Liver (tissue), 9 donors: ENCODE data around the gene PANX1. TPM values are rescaled to one million over a fixed set of nuclear protein-coding genes. Genes with fewer than 3 reads are reported as not detected.

Experiments
- DNase-seq: peaks from one replicate; pipeline ENCODE4 v3.0.0-alpha.2; 2017; ENCODE audit warnings: low spot score
- H3K27ac ChIP-seq, 2 donors: one replicate each; pipeline ENCODE4 v1.7.0; 2013; ENCODE audit warnings: inconsistent platforms in 2 of 2, low read length in 2 of 2, control low read depth in 1 of 2, low read depth in 1 of 2, mild to moderate bottlenecking in 1 of 2
- H3K27me3 ChIP-seq, 4 donors: one replicate each; pipeline versions ENCODE4 v1.6.1 to v1.7.0; 2013; ENCODE audit warnings: low read length in 3 of 4, inconsistent platforms in 1 of 4, mild to moderate bottlenecking in 1 of 4, moderate library complexity in 1 of 4; ENCODE audit not compliant: control insufficient read depth in 4 of 4, insufficient read depth in 4 of 4
- H3K36me3 ChIP-seq, 4 donors: one replicate each; pipeline versions ENCODE4 v1.6.1 to v1.7.0; 2013; ENCODE audit warnings: low read length in 3 of 4, mild to moderate bottlenecking in 3 of 4, low read depth in 1 of 4, moderate library complexity in 1 of 4; ENCODE audit not compliant: control insufficient read depth in 4 of 4, insufficient read depth in 3 of 4
- H3K4me1 ChIP-seq, 4 donors: one replicate each; pipeline versions ENCODE4 v1.6.1 to v1.7.0; 2013; ENCODE audit warnings: low read length in 3 of 4, mild to moderate bottlenecking in 3 of 4, moderate library complexity in 1 of 4; ENCODE audit not compliant: control insufficient read depth in 4 of 4, insufficient read depth in 4 of 4
- H3K4me3 ChIP-seq, 3 donors: one replicate each; pipeline versions ENCODE4 v1.6.1 to v1.7.0; 2013; ENCODE audit warnings: low read length in 3 of 3, control low read depth in 1 of 3, low read depth in 1 of 3, mild to moderate bottlenecking in 1 of 3
- H3K9ac ChIP-seq, 2 donors: one replicate each; pipeline ENCODE4 v1.7.0; 2013; ENCODE audit warnings: low read length in 2 of 2, mild to moderate bottlenecking in 2 of 2, moderate library complexity in 2 of 2, control low read depth in 1 of 2, low read depth in 1 of 2
- H3K9me3 ChIP-seq, 4 donors: one replicate each; pipeline versions ENCODE4 v1.6.1 to v1.7.0; 2013; ENCODE audit warnings: low read length in 3 of 4; ENCODE audit not compliant: control insufficient read depth in 4 of 4
- ATF3 ChIP-seq: IDR thresholded peaks from 2 replicates; pipeline ENCODE4 v1.6.1; 2016; ENCODE audit warnings: antibody characterized with exemption
- EGR1 ChIP-seq, 2 donors: IDR thresholded peaks; 2 replicates each; pipeline ENCODE4 v1.6.1; 2016 to 2018; ENCODE audit warnings: antibody characterized with exemption in 2 of 2, low read depth in 2 of 2
- FOXA1 ChIP-seq: IDR thresholded peaks from 2 replicates; pipeline ENCODE4 v1.6.1; 2016; ENCODE audit warnings: antibody characterized with exemption
- FOXA2 ChIP-seq: IDR thresholded peaks from 2 replicates; pipeline ENCODE4 v1.6.1; 2016; ENCODE audit warnings: antibody characterized with exemption
- GABPA ChIP-seq, 2 donors: IDR thresholded peaks in 1 of 2; conservative IDR thresholded peaks in 1 of 2; 2 replicates each; pipeline ENCODE4 v1.6.1; 2016; ENCODE audit warnings: antibody characterized with exemption in 2 of 2, mild to moderate bottlenecking in 1 of 2, moderate library complexity in 1 of 2
- HNF4A ChIP-seq, 2 donors: conservative IDR thresholded peaks; 2 replicates each; pipeline ENCODE4 v1.6.1; 2016; ENCODE audit warnings: antibody characterized with exemption in 2 of 2, mild to moderate bottlenecking in 2 of 2
- HNF4G ChIP-seq: IDR thresholded peaks from 2 replicates; pipeline ENCODE4 v1.6.1; 2016; ENCODE audit warnings: antibody characterized with exemption
- JUND ChIP-seq, 2 donors: IDR thresholded peaks; 2 replicates each; pipeline ENCODE4 v1.6.1; 2016; ENCODE audit warnings: antibody characterized with exemption in 2 of 2
- MAX ChIP-seq: IDR thresholded peaks from 2 replicates; pipeline ENCODE4 v1.6.1; 2016; ENCODE audit warnings: antibody characterized with exemption
- NR2F2 ChIP-seq: IDR thresholded peaks from 2 replicates; pipeline ENCODE4 v1.6.1; 2016; ENCODE audit warnings: antibody characterized with exemption
- RAD21 ChIP-seq, 2 donors: IDR thresholded peaks; 2 replicates each; pipeline ENCODE4 v1.6.1; 2016; ENCODE audit warnings: antibody characterized with exemption in 2 of 2, mild to moderate bottlenecking in 2 of 2
- REST ChIP-seq: IDR thresholded peaks from 2 replicates; pipeline ENCODE4 v1.6.1; 2016; ENCODE audit warnings: antibody characterized with exemption, mild to moderate bottlenecking
- RXRA ChIP-seq, 2 donors: IDR thresholded peaks; 2 replicates each; pipeline ENCODE4 v1.6.1; 2017 to 2018; ENCODE audit warnings: antibody characterized with exemption in 2 of 2, mild to moderate bottlenecking in 1 of 2
- SP1 ChIP-seq: IDR thresholded peaks from 2 replicates; pipeline ENCODE4 v1.6.1; 2018; ENCODE audit warnings: antibody characterized with exemption, mild to moderate bottlenecking
- TAF1 ChIP-seq: conservative IDR thresholded peaks from 2 replicates; pipeline ENCODE4 v1.6.1; 2016; ENCODE audit warnings: antibody characterized with exemption, mild to moderate bottlenecking
- WGBS: extraction: QIAGEN DNeasy Blood & Tissue Kit; methylation state at CpG from one replicate; pipeline ENCODE4 v1.1.7; 2013; 5-methylcytosine and 5-hydroxymethylcytosine counted together
- polyA plus RNA-seq, 2 donors: library from polyadenylated mRNA; stranded (reverse) in 1 of 2; unstranded in 1 of 2; fragments of 200-250 nt in 1 of 2; fragments of >200 nt in 1 of 2; fragmentation: Nextera tagmentation in 1 of 2; extraction: Ambion mirVana in 1 of 2; gene quantifications; one replicate each; pipeline versions ENCODE4 v1.2.1 to v1.2.3, GENCODE V29; 2013 to 2015
- total RNA-seq, 2 donors: library from RNA; depleted of rRNA; stranded (reverse); fragments of >200 nt; gene quantifications; one replicate each; pipeline ENCODE4 v1.2.3, GENCODE V29; 2014
- donor health status: healthy.
- donor health status: healthy.
- donor health status: healthy.
- donor health status: healthy.
- donor health status: healthy.

Gene PANX1
- total and polyA plus RNA-seq, 4 donors: 6.4 to 14.1 (median 8.4) TPM

- Histone ChIP-seq H3K9me3 (no peaks in the 10 kb centered on the region), H3K4me1 (peaks cover 4 to 43% (median 19%) of the 10 kb centered on the region in 4 donors), H3K27ac (peak overlapping the region; percentile 77 to 82), H3K36me3 (no peaks in the 10 kb centered on the region), H3K27me3 (no peaks in the 10 kb centered on the region), H3K4me3 (no peak overlapping the region), H3K9ac (no peak overlapping the region)
- no peak for TF ChIP-seq TAF1
- no peak for TF ChIP-seq GABPA (IDR thresholded peaks at IDR 0.05 in 1 of 2, conservative IDR thresholded peaks at IDR 0.05 in 1 of 2)
- no peak for TF ChIP-seq MAX
- no peak for TF ChIP-seq FOXA2
- no peak for TF ChIP-seq NR2F2
- TF ChIP-seq SP1: no peak
- no peak for TF ChIP-seq RAD21 (IDR thresholded peaks at IDR 0.05)
- TF ChIP-seq JUND (IDR thresholded peaks at IDR 0.05): peak; percentile 96 to 99
- TF ChIP-seq RXRA (IDR thresholded peaks at IDR 0.05): peak in 1 of 2 donors; percentile 13
- peak; percentile 49 for TF ChIP-seq ATF3
- TF ChIP-seq HNF4G: no peak
- WGBS: 94% methylated on average over 6 of the region's 6 CpGs
- DNase-seq: no peak
These were observed 23.4 kb downstream of the PANX1 start for GRCh38 chr11:94151903-94152677.

GRCh38 chr11:94152678-94153065 lies 24.0 kb downstream of the PANX1 start:
- H3K9me3 ChIP-seq: no peaks in the 10 kb centered on the region
- TF ChIP-seq HNF4A (conservative IDR thresholded peaks at IDR 0.05) (no peak), TAF1 (no peak), HNF4G (no peak), FOXA1 (no peak), REST (no peak), RAD21 (IDR thresholded peaks at IDR 0.05) (no peak)
- H3K36me3 ChIP-seq: no peaks in the 10 kb centered on the region
- H3K9ac ChIP-seq: no peak overlapping the region
- peak overlapping the region; percentile 77 to 82 for H3K27ac ChIP-seq
- H3K27me3 ChIP-seq: no peaks in the 10 kb centered on the region
- peaks cover 4 to 43% (median 19%) of the 10 kb centered on the region in 4 donors for H3K4me1 ChIP-seq
- no peak for DNase-seq
- WGBS: 90% methylated on average over 6 of the region's 6 CpGs
- no peak overlapping the region for H3K4me3 ChIP-seq

GRCh38 chr11:94153320-94153719 lies 24.7 kb downstream of the PANX1 start:
- H3K27ac ChIP-seq: peak overlapping the region; percentile 77 to 82
- DNase-seq: no peak
- H3K4me3 ChIP-seq: no peak overlapping the region
- peaks cover 4 to 40% (median 17%) of the 10 kb centered on the region in 4 donors for H3K4me1 ChIP-seq
- H3K9ac ChIP-seq: no peak overlapping the region
- H3K36me3 ChIP-seq: no peaks in the 10 kb centered on the region
- H3K27me3 ChIP-seq: no peaks in the 10 kb centered on the region
- no peaks in the 10 kb centered on the region for H3K9me3 ChIP-seq
- WGBS: 42% methylated on average over 3 of the region's 3 CpGs
- peak in 1 of 2 donors; percentile 40 for TF ChIP-seq EGR1 (IDR thresholded peaks at IDR 0.05; ENCODE audit: low read depth in 2 of 2)
- peak; percentile 65 for TF ChIP-seq REST
- TF ChIP-seq GABPA (IDR thresholded peaks at IDR 0.05 in 1 of 2, conservative IDR thresholded peaks at IDR 0.05 in 1 of 2): no peak
- peak; percentile 74 for TF ChIP-seq HNF4G
- no peak for TF ChIP-seq ATF3
- TF ChIP-seq RAD21 (IDR thresholded peaks at IDR 0.05): peak; percentile 62
- TF ChIP-seq SP1: peak; percentile 86
- TF ChIP-seq TAF1: no peak
- peak; percentile 83 for TF ChIP-seq MAX
- TF ChIP-seq FOXA1: peak; percentile 57
